Stimulated activated CD4-positive, alpha-beta T cell treated with anti-CD3 and anti-CD28 coated beads, Interleukin-2, amount 100 ng/mL, for 24 hours (primary cell): ENCODE measurements around the gene PREX1.
"Not testable (repeated sequence)": the region's sequence is repeated elsewhere in the genome, so short reads cannot be mapped to it uniquely, and the experiment has no call there.

Experiments used
- DNase-seq, 2 donors: peaks; one replicate each; pipeline ENCODE4 v3.0.0-alpha.2; 2020

PREX1 gene

DNA sequence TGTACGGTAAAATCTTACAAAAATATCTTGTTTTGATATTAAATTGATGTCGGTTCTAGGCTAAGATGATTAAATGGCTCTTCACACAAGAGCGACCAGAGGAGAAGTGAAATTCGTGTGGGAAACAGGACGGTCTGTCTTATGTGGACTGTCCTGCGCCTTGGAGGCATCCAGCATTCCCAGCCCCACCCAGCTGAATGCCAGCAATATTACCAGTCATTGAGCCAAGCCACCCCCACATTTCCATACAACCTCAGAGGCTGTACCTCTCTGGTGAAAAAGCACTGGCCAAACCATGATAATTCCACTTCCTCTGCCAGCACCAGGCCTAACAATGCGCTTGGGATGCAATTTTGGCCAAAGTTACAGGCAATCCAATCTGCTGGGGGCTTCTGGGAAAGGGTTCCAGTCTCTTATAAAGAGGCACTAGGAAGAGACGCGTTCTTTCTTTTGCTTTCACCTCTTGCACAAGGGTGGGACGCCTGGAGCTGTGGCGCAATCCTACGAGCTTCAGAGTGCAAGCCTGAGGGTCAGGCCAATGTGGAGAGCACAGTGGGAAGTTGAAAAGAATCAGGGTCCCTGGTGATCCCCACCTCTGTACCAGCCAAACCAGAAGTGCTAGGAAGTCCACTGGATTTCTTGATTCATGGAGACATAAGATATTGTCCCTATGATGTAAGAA is 213.1 kb downstream of the PREX1 start:
- DNase-seq, result no peak

GRCh38 chr20:48613926-48614325 is 213.9 kb downstream of the PREX1 start:
- DNase-seq, result no peak

DNA sequence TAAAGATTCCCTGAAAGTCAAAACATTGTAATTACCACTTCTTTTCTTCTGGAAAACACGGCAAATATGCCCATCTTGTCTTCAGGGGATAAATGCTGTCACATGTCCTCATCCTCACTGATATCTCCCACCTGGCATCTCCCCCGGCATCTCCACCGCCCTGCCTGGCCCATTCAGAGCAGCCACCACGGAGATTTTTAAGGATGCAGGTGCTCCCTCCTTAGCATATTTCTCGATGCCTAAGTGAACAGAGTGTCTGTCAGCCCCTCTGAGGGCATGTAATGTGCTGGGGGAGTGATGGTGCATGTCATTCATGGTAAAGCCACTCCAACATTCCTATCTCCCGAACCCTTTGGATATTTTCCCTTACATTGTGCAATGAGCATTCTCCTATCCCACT is 215.5 kb downstream of the PREX1 start:
- DNase-seq, result no peak

- DNase-seq, result no peak
These were observed 216.8 kb downstream of the PREX1 start for GRCh38 chr20:48610996-48611395.

DNA sequence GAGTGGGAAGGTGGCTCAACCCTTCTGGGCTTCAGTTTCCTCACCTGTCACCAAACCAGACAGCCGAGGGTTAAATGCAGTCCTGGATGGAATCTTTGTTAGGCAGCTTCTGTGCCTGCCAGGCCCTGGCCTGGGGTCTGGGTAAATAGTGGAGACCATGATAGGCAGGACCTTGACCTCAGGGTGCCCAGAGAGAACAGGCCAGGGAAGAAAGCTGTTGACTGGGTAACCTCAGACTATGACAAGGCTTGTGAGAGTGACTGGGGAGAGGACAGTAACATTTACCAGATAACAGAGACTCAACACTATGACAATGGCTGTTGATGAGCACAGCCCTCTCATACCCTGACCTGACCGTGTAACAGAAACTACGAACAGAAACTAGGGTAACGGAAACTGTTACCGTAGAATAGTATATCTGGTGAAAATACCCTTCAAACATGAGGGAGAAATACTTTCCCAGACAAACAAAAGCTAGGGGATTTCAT is 218.3 kb downstream of the PREX1 start:
- no peak for DNase-seq

DNA sequence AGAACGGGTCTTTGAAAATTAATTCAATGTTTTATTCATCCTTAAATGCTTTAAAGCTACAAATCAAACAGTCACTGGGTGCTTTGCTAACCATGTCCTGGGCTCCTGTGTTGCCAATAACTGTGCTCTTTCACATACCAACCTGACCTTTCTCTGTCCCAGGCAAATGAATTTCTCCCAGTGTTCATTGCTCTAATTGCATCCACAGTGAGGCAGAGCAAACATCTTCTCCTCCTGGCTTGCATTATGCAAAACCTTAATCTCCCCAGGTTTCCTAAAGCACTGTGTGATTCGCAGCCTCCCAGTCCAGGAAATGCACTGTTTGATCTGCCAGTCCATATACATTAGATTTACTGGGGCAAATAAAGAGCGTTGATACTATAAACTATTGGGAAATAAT is 219.0 kb downstream of the PREX1 start:
- DNase-seq, result no peak

DNA sequence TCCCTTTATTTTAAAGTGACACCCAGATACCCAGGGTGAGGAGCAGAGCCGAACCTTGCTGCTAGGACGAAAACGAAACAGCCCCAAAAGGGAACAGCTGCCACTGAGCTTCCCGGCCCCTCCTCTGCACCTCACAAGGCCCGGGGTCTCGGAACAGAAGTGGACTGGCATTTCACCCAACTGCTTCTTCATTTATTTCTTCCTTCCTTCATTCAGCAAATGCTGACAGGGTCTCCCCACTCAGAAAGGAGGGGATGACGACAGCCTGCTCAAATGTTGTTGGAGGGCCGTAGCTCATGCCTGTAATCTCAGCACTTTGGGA is 220.3 kb downstream of the PREX1 start:
- DNase-seq, result no peak

- DNase-seq, result no peak
These were observed 220.8 kb downstream of the PREX1 start for GRCh38 chr20:48606841-48607543.

GRCh38 chr20:48606172-48606840 is 221.5 kb downstream of the PREX1 start:
- DNase-seq, result no peak

DNA sequence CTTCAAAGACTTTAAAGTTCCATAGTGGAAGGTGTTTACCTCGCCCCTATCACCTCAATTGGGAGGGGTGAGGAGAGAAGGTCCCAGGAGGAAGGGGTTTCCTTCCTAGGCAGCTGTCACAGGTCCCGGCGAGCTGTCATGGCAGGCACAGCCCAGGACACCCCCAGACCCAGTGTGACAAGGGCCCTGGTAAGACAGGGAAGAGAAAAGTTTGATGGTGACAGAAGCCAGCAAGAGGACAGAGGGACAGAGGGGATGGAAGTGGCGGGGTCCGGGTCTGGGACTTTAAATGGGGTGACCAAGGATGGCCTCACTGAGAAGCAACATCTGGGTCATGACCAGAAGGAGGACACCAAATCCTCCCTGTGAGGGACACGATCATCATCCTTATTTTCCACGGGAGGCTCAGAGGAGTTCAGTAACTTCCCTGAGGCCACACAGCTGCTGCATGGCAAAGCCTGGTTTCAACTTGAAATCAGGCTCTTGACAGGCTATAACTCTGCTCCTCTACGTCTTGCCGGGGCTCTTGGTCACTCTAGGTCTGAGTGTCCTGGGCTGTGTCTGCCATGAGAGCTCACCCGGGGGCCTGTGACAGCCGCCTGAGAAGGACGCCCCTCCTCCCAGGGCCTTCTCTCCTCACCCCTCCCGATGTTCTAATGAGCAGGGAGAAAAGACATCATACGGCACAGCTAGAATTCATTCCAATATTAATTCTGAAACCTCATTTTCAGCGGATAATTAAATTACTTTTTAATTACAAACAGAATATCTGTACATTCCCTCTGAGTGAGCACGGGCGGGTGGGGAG is 222.2 kb downstream of the PREX1 start:
- DNase-seq, result no peak

GRCh38 chr20:48604936-48605335 is 222.9 kb downstream of the PREX1 start:
- DNase-seq, result no peak

GRCh38 chr20:48604426-48604825 is 223.4 kb downstream of the PREX1 start:
- no peak for DNase-seq

DNA sequence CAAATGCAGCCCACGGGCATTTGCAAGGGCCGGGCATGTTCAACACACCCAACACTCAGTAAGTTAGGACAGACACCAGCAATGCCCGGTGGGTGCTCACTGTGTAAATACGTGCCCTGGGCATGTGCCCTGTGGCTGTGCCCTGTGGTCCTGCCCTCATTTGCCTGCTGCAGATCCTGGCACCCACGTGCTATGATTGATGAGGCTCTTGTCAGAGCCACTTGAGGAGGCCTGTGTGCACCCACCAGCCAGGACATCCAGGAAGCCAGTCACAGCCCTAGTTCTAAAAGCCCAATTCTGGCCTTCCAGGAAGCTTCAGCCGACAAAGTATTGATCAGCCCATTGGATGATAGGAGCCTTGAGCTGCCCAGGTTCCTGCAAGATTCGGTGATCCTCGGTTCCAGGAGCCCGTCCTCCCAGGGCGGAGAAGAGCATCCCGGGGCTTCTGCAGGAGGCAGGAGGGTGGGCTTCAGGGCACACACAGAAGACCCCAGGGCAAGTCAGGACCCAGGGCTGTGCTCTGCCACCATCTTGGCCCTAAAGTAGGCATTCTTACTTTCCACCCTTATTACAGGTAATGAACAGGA is 223.9 kb downstream of the PREX1 start:
- DNase-seq, result no peak

- no peak for DNase-seq
These were observed 224.5 kb downstream of the PREX1 start for GRCh38 chr20:48603116-48603818.

- no peak for DNase-seq
These were observed 226.0 kb downstream of the PREX1 start for GRCh38 chr20:48601798-48602197.

DNA sequence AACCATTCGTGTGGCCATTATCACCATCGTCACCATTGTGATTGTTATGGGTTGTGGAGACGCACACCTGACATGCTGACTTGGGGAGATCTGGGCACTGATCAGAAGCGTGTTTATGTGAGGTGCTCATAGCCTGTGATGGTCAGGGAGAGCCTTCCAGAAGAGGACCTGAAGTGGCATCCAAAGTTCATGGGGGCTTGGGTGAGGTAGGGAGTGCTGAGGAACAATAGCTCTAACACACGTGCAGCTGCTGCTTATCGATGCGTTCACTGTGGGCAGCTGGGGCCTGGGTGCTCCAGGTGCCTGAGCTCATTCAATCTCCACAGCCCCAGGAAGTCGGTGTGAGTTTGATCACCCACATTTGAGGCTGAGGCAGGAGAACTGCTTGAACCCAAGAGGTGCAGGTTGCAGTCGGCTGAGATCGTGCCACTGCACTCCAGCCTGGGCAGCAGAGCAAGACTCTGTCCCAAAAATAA is 227.3 kb downstream of the PREX1 start:
- DNase-seq, result no peak

- DNase-seq, result no peak
These were observed 227.9 kb downstream of the PREX1 start for GRCh38 chr20:48599748-48600469.

DNA sequence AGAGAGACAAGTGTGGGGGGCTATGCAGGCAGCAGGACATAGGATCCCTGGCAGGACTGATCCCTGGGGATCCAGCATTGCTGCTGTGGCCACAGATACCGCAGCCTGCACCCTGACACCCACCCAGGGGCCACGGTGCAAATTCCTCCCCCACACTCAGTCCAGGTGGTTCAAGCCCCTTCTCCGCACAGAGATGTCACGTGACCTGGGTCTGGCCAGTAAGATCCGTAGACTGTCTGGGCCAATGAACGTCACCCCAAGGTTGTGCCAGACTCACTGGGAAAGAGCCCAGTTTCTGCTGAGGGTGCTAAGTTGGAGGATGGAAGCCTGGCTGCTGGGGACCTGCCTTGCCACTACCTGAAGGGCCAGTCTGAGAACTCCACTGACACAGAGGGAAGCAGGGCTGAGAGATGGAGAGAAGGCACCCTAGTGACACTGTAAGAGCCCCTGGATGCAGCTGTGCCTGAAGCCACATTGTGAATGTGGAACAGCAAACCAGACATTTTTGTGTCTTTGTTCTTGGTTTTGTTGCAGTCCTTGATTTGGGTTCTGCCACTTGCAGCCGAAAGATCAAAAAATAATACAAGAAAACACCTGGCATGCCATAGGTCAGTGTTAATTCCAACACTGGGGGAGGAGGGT is 228.6 kb downstream of the PREX1 start:
- DNase-seq, result no peak

- not testable (repeated sequence) for DNase-seq
These were observed 229.4 kb downstream of the PREX1 start for GRCh38 chr20:48598303-48598941.
